ENCODE data around the gene C3orf49.

DNA sequence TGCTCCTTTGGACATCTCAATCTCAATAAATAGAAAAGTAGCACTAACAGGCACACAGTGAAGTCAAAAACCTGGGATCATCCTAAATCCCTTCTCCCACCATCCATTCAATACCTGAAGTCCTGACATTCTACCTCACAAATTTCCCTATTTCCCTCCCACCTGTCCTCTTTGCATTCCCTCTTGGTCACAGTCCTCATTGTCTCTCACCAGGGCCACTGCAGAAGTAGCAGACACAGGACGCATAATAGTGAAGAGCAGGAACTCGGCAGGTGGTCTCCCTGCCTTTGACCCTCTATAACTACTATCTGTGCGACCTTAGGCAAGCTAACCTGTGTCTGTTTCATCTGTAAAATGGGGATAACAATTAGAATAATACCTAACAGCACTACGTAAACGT, 42.2 kb downstream of the C3orf49 start:
- no peak for TF ChIP-seq EZH2phosphoT487 (IDR thresholded peaks at IDR 0.05; ENCODE audit: borderline replicate concordance, low read length)
- TF ChIP-seq, protein P1, sequence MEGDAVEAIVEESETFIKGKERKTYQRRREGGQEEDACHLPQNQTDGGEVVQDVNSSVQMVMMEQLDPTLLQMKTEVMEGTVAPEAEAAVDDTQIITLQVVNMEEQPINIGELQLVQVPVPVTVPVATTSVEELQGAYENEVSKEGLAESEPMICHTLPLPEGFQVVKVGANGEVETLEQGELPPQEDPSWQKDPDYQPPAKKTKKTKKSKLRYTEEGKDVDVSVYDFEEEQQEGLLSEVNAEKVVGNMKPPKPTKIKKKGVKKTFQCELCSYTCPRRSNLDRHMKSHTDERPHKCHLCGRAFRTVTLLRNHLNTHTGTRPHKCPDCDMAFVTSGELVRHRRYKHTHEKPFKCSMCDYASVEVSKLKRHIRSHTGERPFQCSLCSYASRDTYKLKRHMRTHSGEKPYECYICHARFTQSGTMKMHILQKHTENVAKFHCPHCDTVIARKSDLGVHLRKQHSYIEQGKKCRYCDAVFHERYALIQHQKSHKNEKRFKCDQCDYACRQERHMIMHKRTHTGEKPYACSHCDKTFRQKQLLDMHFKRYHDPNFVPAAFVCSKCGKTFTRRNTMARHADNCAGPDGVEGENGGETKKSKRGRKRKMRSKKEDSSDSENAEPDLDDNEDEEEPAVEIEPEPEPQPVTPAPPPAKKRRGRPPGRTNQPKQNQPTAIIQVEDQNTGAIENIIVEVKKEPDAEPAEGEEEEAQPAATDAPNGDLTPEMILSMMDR (conservative IDR thresholded peaks at IDR 0.05; ENCODE audit: low read depth, low read length), result no peak

All from PC-3 (cell line).